Kidney glomerular epithelial cell (primary cell): Measurements from ENCODE around the gene C11orf21.
"Not testable (repeated sequence)": the region's sequence is repeated elsewhere in the genome, so short reads cannot be mapped to it uniquely, and the experiment has no call there.

Source experiments
- DNase-seq: peaks from one replicate; lab custom pipeline; 2025; lab: John Stamatoyannopoulos, UW

C11orf21 gene

GRCh38 chr11:2301631-2302305 is at the start of gene C11orf21, which contains the start of gene TSPAN32:
TSS of gene C11orf21 (minus strand) at chr11:2301918. CDS start at chr11:2301808, 110 bp downstream.
TSS of gene TSPAN32 (plus strand) at chr11:2302013. CDS start at chr11:2302150, 137 bp downstream.
- no peak for DNase-seq

GRCh38 chr11:2348986-2349385 is 47.3 kb upstream of the C11orf21 start:
- no peak for DNase-seq

DNA sequence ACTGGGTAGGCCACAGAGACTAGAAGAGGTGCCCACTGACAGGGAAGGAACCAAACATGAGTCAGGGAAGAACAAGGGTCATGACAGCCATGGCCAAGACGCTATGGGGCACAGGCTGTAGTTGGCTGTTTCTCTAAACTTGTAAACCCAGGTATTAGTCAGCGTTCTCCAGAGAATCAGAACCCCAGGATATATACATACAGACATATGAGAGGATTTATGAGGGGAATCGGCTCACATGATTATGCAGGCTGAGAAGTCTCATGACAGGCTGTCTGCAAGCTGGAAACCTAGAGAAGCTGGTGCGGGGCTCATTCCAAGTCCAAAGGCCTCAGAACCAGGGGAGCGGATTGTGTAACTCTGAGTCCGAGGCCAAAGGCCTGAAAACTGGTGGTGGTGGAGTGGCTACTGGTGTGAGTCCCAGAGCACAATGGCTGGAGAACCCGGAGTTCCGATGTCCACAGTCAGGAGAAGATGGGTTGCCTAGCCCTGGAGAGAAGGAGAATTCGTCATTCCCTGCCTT is 45.7 kb upstream of the C11orf21 start:
- no peak for DNase-seq

- DNase-seq = no peak
Observed at GRCh38 chr11:2346586-2347307, 45.0 kb upstream of the C11orf21 start.

GRCh38 chr11:2346014-2346413 is 44.3 kb upstream of the C11orf21 start:
- DNase-seq = no peak

DNA sequence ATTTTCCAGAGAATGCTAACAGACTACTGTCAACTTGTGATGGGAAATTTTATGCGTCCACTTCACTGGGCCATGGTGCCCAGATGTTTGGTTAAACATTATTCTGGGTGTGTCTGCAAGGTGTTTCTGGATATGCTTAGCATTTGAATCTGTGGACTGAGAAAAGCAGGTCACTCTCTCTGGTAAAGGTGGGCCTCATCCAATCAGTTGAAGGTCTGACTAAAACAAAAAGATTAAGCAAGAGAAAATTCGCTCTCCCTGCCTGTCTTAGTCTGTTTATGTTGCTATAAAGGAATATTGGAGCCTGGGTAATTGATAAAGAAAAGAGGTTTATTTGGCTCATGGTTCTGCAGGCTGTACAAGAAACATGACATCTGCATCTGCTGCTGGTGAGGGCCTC is 43.3 kb upstream of the C11orf21 start:
- no peak for DNase-seq

GRCh38 chr11:2343502-2343901 is 41.8 kb upstream of the C11orf21 start:
- DNase-seq = no peak

GRCh38 chr11:2342981-2343380 is 41.3 kb upstream of the C11orf21 start:
- DNase-seq = no peak

- DNase-seq = no peak
Observed at GRCh38 chr11:2342557-2342956, 40.8 kb upstream of the C11orf21 start.

DNA sequence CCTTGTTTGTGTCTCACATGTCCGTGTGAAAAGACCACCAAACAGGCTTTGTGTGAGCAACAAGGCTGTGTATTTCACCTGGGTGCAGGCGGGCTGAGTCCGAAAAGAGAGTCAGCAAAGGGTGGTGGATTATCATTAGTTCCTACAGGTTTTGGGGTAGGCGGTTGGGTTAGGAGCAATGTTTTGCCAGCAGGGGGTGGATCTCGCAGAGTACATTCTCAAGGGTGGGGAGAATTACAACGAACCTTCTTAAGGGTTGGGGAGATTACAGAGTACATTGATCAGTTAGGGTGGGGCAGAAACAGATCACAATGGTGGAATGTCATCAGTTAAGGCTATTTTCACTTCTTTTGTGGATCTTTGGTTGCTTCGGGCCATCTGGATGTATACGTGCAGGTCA is 37.0 kb upstream of the C11orf21 start:
- not testable (repeated sequence) for DNase-seq

DNA sequence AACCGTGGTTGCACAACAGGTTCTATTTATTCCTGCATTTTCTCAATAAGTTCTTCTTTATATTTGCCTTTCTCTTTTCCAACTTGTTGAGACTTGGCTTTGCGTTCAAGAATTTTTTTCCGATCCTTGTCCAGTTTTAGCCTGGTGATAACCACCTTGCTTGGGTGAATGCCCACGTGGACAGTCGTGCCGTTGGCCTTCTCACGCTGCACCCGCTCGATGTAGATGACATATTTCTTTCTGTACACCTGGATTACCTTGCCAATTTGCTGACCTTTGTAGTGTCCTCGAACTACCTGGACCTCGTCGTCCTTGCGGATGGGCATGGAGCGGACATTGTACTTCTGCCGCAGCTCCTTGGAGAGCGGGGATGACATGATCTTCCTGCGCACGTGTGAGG is 33.6 kb upstream of the C11orf21 start:
- not testable (repeated sequence) for DNase-seq

- DNase-seq = not testable (repeated sequence)
Observed at GRCh38 chr11:2333486-2334205, 31.9 kb upstream of the C11orf21 start.

- not testable (repeated sequence) for DNase-seq
Observed at GRCh38 chr11:2332569-2332968, 30.9 kb upstream of the C11orf21 start.

GRCh38 chr11:2331404-2331803 is 29.7 kb upstream of the C11orf21 start:
- no peak for DNase-seq

DNA sequence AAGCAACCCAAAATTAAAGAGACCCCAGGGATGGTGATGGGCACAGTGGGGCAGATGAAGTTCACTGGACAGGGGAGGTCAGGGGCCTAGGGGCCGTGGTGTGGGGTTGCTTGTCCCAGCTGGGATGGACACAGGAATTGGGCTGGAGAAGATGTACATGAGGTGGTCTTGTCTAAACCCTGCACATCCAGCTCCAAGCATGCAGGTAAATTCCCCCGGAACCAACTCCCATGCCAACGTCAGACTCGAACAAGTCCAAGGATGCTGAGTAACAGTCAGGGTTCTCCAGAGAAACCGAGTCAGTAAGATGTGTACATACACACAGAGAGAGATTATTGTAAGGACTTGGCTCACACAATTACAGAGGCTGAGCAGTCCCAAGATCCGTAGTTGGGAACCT is 29.0 kb upstream of the C11orf21 start:
- DNase-seq = no peak

DNA sequence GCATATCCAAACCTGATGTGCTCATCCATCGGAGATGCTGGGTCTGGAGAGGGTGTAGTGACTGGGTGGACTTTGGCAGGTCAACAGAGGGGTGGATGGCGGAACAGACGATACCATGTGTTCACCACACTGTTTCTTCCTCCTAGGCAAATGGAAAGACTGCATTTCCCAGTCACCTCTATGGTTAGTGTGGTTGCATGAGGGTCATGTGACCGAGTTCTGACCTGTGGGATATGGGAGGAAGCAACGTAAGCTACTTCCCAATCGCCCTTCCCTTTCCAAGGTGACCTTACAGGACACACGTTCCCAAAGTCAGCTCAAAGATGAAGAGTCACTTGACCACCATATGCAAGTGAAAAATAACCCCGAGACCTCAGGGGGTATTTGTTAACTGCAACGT is 27.8 kb upstream of the C11orf21 start:
- no peak for DNase-seq

GRCh38 chr11:2328656-2329354 is 27.1 kb upstream of the C11orf21 start:
- no peak for DNase-seq

GRCh38 chr11:2328021-2328420 is 26.3 kb upstream of the C11orf21 start:
- no peak for DNase-seq

DNA sequence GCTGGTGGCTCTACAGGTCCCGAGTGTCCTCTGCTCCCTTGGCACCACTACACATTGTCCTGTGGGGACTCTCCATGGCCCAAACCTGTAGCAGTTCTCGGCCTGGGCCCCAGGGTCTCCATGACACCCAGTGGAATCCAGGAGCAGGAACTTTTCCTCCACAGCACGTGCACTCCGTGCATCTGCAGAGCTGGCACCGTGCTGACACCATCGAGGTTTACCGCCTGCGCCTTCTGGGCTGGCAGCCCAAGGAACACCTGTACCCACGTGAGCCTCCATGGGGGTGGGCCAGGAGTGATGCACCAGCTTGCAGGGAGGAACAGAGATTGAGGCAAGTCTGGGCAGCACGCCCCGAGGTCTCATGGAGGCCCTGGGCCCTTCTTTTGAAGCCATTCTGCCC is 25.3 kb upstream of the C11orf21 start:
- no peak for DNase-seq

DNA sequence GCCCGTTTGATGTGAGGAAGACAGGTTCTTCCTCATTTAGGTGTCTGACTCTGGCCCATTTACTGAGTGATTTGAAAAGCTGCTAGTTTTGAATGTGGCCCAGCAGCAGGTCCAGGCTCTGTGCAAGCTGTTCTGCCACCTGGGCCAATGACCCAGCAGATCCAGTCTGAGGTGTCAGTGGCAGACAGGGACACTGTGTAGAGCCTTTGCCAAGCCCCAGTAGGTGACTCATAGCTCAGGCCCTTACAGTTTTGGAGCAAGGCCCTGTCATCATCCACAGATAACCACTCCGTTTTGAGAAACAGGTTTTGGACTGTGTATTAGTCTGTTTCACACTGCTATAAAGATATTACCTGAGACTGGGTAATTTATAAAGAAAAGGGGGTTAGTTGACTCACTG is 24.0 kb upstream of the C11orf21 start:
- no peak for DNase-seq

DNA sequence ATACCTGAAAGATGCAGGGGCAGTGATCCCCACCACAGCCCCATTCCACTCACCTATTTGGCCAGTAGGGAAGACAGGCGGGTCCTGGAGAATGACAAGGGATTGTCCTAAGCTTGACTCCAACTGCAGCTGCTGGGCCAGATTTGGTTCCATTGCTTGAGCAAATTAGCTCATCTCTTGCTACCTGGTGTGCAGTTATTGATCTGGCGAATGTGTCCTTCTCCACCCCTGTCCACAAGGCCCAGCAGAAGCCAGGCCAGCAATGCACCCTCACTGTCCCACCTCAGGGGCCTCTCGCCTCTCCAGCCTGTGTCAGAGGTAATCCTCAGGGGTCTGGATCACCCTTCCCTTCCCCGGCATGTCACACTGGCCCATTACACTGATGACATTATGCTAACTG is 23.4 kb upstream of the C11orf21 start:
- DNase-seq = no peak

GRCh38 chr11:2321311-2321683 is 19.6 kb upstream of the C11orf21 start:
- DNase-seq = no peak
